Measurements from ENCODE around the gene GFOD2.

The GFOD2 gene

DNA sequence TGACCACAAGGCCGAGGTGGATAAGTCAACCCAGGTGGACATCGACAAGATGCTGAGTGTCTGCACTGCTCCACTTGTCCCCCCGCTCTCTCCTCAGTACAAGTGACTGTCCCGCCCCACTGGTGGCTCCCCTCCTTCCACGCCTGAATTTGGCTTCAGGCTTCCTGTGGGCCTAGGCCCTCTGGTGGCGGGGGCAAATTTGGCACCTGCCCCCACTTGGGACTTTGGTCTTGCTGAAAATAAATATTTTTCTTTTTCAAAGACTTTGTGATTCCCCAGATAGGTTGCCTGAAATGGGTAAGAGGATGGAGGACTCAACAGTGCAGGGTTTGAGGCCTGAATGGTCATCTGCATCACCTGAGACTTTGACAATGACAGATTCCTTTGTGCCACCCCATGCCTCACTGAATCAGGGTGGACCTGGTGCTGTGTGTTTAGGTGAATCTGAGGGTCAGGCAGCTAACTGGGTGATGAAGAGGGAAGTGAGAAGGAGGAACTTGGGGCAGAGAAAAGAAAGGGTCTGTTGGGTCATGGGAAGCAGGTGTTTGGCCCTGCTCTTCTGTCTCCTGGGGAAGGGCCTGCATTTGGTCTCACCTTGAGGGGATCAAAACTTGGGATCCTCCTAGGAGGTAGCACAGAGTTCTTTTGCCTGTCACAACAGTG, 50.5 kb downstream of the GFOD2 start:
- DNase-seq: peak; percentile 45

DNA sequence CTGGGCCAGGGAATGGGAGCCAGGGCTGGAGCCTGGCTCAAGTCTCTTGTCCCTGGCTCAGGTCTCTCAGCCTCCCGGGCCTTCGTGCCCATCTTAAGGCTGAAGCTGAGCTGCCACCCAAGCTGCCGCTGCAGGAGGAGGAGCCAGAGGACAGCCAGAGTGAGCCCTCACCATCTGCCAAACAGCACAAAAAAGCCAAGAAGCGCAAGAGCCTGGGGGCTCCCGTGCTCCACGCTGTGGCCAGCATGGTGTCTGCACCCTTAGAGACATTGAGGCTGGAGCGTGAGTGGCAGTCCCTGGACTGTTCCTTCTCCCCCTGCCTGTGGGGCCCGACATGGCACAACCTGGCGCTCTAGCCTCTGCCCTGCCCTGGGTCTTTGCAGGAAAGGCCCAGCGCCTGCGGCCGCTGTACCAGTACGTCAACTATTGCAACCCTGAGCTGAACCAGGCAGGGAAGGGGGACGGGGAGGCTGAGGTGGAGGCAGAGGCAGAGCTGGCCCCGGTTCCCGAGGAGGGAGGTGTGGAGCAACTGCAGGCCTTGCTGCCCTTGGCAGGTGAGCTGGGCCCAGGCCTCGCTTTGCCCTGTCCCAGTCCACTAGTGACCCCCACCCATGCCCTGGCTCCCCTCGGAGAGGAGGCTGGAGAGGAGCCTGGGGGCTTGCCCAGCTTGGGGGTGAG, 51.2 kb downstream of the GFOD2 start:
- DNase-seq: peak; percentile 82

DNA sequence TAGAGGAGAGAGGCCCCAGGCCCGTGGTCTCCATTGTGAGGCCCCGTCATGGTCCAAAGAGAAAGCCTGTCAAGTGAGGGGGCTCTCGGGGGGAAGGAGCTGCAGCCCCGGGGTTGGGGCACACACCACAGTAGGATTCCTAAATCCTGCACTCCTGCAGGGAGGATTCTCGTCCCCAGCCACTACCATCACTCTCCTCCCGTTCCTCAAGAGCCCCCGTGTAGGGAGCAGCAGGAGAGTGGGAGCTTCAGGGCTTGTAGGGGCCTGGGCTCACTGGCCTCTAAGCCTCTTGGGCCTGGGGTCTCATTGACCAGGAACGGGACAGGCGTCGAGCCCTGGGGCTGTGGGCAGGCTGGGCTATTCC, 51.7 kb downstream of the GFOD2 start:
- DNase-seq: no peak

DNA sequence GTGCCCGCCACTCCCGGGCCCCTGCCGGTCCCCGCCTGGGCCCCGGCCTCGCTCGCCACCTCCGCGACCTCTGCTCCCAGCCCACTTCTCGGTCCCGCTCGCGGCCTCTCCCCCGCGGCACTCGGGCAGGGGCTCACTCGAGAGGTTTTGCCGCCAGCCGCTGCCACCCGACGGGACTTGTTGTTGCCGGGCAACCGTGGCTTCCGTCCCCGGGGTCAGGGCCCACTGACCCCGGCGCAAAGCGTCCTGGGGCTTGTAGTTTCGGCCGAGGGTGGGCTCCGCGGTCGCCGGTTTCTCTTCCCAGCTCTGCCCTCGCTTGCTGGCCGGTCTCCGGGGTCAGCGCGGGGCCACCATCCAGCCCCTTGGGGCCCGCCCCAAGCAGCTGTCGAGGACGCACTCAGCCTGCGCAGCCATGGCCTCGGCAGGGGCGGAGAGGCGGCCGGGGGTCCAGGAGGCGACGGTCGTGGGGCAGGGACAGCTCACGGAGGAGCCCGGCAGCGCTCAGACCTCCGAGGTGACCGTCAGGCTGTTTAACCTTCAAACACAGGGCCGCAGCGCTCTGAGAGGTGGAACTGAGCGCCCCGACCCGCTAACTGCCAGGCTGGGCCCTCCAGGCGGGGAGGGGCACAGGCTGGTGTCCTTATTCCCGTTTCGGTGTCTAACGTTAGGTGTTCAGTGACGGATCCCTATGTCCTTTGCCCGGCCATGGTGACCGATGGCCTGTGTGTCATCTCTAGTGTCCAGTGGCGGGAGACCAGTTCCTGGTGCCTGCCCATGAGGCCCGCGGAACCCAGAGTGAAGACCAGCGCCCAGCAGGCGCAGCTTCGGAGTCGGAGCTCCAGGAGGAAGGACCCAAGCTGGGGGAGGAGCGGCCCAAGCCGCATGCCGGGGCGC, 52.3 kb downstream of the GFOD2 start, which contains the start of the genes C16orf86 and ENKD1:
Gene C16orf86, plus strand, starts transcription at position 256 of the 894 bp plus-strand sequence. Its CDS starts 157 bp downstream, at position 413.
Gene ENKD1, minus strand, starts transcription at position 192 of the 894 bp plus-strand sequence. CDS start 308 bp downstream, outside the sequence.
- DNase-seq: peak; percentile 85

DNA sequence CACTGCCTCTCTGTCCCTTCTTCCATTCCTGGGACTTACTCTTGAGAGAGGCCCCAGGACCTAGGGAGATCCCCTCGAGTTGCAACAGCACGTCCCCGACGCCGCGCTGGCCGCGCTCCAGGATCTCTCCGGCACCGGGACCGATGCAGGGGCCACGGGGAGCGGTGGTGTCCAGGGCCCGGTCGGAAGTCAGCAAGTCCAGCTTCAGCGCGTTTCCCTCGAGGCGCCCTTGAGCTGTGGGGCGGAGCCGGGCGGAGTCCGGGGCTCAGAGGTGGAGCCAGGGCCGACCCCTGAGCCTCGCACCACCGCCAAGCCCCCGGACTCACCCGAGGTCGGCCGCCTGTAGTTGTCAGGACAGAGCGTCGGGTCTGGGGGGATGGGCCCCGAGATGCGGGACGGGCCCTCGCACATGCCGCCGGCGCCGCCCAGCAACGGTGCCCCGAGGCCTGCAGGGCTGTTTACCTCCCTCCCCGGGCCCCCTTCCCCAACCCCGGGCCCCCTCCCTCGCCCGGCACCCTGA, 53.0 kb downstream of the GFOD2 start:
- DNase-seq: peak; percentile 42

DNA sequence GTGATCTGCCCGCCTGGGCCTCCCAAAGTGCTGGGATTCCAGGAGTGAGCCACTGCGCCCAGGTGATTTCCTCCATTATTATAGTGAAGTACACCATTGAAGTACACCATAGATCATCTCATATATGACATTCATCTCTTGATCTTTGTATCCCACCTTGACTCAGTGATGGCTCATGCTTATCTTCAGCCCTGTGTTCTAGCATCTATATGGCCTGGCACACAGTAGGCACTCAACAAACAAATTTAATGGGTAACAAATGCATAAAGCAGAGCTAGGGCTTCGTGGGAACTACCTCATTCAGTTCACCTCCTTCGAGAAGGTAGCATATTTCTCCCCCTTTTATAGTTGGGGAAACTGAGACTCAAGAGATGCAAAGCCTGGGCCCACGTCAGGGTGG, 53.5 kb downstream of the GFOD2 start:
- DNase-seq: no peak

DNA sequence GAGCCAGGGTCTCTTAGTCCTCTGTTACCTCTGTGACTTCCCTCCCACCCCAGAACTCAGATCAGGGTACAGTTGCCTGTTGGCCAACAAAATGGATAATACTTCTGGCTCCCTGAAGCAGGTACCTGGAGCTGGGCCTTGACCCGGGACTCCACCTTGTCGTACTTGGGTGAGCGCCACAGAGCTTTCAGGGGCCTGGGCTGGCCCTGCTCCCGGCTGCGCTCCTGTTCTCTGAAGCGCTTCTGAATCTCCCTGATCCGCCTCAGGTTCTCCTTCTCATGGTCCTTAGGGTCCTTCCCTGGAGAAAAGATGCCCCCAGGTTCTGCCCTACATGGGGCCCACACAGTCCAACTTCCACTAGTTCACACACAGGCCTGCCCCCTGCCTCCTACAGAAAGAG, 54.2 kb downstream of the GFOD2 start:
- DNase-seq: no peak

DNA sequence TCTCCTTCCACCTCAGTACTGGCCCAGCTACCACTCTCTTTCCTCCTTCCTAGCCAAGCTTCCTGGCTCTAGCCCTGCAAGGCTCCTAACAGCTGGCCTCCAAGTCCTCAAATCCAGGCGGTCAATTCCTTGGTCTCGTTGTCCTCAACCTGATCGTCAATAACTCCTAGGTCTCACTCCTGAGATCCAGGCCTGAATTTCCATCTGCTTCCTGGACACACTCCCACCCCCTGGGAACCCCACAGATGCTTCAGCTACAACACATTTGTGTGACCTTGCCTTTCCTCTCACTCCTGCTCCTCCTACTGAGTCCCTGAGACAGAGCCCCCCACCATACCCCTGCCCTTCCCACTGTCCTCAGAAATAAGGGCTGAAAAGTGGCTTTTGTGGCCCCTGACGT, 54.9 kb downstream of the GFOD2 start:
- no peak for DNase-seq

DNA sequence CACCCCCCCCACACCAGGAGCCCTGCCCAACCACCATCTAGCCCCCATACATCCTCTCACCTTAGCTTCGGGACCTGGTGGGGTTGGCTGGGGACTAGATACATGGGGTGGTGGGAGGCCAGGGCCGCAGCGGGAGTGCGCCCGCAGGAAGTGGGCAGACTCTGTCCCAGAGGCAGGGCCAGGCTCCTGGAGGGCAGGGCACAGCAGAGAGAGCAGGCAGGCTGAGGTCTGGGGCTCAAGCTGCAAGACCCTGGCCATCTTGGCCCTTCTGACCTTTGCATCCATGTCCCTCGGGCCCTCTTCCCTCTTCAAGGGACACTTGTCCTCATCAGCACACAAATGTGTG, 55.3 kb downstream of the GFOD2 start:
- DNase-seq: no peak

DNA sequence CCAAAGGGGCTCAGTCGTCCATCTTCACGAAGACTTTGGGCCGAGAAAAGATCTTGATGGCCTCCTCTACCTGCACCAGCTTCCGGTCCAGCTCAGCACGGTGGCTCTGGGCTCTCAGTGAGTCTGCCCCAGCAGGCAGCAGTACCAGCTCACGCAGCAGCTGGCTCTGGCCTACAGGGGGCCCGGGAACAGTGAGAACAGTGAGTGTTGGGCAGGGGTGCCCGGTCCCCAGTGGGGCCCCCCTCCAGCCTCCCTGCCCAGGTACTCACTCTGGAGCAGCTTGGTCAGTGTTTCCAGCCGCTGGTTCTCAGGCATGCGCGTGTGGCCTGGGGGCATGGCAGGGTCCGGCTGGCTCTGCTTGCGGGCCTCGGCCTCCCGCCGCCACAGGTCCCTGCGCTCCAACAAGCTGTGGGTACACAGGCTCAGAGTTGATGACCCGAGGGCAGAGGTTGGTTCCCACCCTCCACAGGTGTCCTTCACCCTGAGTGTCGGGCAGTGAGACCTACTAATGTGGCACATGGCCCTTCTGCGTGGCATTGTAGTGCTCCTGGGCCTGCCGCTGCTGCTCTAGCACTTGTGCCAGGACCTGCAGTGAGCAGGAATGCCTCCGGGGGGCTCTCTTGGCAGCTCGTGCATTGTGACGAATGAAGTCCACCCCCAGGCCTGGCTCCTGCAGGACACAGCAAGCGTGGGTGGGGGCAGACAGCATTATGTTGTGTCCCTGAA, 55.8 kb downstream of the GFOD2 start:
- DNase-seq: peak; percentile 70

DNA sequence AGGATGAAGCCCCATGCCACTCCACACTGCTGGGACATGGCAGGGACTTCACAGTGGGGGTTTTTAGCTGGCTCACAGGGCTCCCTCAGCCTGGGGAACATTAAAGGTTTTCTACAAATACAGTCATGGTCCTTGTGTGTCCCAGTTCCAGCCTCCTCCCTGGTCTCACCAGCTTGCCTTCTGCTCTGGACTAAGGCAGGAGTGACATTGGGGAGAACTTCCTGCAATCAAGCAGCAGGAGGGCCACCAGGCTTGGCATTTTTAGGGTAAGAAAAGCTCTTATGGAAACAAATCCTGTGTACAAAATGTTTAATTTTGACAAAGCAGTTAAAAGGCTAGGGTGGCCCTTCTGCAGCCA, 56.5 kb downstream of the GFOD2 start:
- no peak for DNase-seq

DNA sequence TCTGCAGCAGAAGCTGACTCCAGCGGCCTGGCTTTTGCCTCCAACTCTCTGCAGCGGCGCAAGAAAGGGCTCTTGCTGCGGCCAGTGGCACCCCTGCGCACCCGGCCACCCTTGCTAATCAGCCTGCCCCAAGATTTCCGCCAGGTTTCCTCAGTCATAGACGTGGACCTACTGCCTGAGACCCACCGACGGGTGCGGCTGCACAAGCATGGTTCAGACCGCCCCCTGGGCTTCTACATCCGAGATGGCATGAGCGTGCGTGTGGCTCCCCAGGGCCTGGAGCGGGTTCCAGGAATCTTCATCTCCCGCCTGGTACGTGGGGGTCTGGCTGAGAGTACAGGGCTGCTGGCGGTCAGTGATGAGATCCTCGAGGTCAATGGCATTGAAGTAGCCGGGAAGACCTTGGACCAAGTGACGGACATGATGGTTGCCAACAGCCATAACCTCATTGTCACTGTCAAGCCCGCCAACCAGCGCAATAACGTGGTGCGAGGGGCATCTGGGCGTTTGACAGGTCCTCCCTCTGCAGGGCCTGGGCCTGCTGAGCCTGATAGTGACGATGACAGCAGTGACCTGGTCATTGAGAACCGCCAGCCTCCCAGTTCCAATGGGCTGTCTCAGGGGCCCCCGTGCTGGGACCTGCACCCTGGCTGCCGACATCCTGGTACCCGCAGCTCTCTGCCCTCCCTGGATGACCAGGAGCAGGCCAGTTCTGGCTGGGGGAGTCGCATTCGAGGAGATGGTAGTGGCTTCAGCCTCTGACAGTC, 57.0 kb downstream of the GFOD2 start:
- DNase-seq: peak; percentile 23

DNA sequence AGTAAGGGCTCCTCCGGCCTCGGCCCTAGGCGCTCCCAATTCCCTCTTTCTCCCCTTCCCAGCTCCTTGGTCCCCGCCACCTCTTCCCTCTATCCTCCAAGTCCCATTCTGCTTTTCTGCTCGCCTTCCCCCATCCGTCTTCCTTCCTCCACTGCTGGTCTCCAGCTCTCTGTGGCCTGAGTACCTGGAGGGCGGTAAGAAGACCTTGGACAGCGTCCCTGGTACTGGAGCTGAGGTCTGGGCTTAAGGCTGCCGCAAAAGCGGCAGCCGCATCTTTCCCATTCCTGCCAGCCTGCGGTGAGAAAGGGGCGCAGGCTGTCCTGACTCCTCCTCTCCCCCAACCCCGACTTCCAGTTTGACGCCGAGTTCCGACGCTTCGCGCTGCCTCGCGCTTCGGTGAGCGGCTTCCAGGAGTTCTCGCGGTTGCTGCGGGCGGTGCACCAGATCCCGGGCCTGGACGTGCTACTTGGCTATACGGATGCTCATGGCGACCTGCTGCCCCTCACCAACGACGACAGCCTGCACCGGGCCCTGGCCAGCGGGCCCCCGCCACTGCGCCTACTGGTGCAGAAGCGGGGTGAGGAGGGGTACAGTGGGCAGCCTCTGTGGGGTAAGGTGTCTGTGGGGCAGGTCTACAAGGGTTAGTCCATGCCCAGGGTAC, 57.9 kb downstream of the GFOD2 start:
- no peak for DNase-seq

DNA sequence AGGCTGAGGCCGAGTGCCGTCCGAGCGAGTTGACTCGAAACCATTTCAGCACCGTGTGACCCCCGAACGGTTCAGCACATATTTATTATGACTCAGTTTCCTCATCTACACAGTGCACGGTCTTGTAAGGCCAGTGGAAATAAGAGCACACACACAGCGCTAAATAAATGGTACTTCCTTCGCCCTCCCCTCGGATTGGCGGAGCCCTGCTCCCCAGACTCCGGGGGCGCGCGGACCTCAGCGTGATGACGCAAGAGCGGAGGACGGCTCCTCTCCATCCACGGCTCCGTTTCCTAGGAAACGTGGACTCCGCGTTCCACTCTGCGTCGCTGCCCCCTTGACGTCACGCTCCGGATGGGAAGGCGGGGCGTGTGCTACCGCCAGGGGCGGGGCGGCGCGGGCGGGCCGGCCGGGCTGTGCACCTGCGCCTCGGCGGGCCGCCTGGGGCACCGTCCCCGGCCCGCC, 58.5 kb downstream of the GFOD2 start, which contains the start of gene PARD6A:
Gene PARD6A, plus strand, starts transcription at position 397 of the 465 bp plus-strand sequence. CDS start 79 bp downstream, outside the sequence.
- DNase-seq: peak; percentile 97

DNA sequence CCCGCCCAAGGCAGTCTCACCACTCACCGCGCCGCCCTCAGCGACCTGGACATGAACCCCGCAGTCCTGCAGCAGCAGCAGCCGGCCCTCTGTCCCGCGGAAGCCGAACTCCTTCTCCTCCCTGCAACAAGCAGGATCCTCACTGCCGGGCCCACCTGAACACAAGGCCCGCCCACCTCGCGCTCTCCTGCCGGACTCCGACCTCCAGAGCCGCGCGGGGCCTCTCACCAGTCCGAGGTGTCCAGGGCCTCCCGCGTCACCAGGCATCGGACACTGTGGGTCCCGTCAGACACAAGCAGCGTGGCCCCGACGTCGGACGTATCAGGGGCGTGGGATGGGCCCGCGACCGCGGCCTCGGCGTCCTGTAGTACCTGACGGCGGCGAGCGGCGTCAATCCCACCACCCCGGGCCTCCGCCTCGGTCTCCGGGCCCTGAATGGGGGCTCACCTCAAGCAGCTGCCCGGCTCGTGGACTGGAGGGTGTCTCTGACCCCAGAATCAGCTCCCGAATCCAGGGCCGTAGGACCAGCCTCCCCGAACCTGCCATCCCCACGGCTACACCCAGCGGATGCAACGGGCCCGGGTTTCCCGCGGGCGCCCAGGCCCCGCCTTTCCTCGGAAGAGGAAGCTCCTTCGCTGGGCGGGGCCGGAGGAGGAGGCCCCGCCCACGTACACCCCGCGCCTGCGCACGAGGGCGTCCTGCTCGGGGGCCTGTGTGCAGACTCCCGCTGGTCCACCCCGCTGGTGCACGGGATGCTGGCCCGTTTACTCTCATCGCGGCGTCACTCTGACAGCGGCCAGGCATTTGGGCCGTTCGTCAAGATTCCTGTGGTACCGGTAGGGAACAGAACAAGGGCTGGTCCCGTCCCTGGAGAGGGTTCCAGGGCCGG, 59.2 kb downstream of the GFOD2 start, which contains the start of gene ACD:
Gene ACD, minus strand, starts transcription at position 586 of the 889 bp plus-strand sequence. Its CDS starts 40 bp downstream, at position 546.
- peak; percentile 95 for DNase-seq

DNA sequence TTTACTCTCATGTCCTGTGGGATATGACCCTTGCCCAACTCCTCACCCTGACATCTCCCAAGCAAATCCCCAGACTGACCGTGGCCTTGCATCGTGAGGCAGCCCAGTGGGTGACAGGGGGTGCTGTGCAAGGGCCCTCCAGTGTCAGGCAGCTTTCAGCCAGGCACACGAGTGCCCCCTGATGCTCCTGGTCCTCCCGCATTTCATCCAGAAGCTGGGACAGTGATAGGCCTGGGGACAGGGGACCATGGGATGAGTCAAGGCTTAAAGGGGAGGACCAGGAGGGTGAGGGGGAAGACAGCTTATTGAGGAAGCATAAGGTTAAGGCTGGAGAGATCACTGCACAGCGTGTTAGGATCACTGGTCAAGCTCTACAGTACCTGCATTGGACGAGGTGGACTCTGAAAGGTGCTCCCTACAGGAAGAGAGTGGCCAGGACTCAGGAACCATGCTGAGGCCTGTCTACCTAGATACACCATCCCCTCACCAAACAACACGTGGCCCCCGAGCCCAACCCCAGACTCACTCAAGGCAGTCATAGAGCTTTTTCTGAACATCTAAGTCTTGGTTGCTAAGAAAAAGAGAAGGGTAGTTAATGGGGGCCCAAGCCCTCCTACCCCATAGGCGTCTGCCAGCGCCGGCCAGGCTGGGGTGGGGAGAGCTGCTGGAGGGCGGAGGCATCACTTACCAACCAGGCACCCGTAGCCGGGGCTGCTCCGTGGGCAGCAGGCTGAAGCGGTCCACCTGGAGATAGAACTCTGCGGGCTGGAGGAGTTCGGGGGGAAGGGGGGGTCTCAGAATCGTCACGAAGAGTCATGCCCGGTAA, 60.1 kb downstream of the GFOD2 start:
- DNase-seq: peak; percentile 30

DNA sequence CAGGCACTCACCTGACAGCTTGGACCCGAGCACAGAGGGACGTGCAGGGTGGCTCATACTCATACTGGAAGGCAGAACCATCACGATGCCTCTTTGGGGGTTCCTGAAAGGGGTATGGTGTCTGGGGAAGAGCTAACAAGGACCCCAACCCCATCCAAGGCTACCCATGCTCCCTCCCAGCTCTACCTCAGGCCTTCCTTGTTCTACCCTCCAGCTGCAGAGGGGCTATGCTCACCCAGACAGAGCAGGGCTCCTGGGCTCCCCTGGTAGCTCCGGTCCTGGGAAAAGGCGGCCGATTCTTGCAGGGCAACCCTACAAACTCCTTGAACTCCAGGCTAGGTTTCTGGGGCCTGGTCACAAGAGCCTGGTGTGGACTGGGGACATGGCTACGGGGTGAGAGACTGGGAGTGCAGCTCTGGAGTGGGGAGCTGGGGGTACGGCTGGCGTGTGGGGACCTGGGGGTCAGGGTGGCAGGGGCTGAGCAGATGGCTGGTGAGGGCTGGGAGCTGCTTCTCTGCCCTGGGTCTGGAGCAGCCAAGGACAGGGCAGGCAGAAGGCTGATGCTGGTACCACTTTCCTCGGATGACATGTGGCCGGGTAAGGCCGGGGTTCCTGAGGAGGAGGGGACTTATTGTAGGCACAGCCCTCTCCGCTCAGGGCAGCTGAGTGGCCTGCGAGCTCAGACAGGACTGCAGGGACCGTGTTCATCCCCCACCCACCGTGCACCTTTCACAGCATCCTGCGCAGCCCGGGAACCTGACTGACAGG, 61.2 kb downstream of the GFOD2 start:
- DNase-seq: peak; percentile 22

DNA sequence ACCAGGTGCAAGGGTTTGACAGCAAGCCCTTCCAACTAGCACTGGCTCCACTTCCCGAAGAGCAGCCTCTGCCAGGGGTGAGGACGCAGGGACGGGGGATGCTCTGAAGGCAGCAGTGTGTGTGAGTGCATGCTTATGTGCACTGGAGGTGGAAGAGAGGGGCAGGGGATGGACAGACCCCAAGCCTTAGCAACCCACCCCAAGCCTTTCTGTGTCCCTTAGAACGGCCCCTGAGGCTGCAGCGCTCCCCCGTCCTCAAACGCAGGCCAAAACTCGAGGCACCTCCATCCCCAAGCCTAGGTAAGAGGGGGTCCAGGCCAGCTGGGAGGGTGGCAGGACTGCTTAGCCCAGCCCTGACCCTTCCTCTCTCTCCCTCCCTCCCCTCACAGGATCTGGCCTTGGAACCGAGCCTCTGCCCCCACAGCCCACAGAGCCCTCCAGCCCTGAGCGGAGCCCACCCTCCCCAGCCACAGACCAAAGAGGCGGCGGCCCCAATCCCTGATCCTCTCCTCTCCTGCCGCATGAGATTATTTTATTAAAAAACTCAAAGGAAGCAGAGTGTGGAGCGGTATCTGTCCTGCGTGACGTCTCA, 62.0 kb downstream of the GFOD2 start:
- DNase-seq: peak; percentile 23
